H9 (cell line): ENCODE measurements around the gene DUSP16. TPM values are rescaled to one million over a fixed set of nuclear protein-coding genes. Genes with fewer than 3 reads are reported as not detected.

ENCODE experiments used
- DNase-seq: peaks from one replicate; pipeline ENCODE4 v3.0.0-alpha.2; 2017
- H2AFZ ChIP-seq: one replicate; pipeline ENCODE4 v1.6.1; 2013; ENCODE audit warnings: mild to moderate bottlenecking, low read length, control low read depth, moderate library complexity
- H2AK5ac ChIP-seq: 2 replicates; pipeline ENCODE4 v1.6.1; 2013; ENCODE audit warnings: low read length, control low read depth, mixed read lengths; ENCODE audit not compliant: insufficient read length
- H2BK120ac ChIP-seq: one replicate; pipeline ENCODE4 v1.6.1; 2013; ENCODE audit warnings: low read depth, mild to moderate bottlenecking, low read length, control low read depth, inconsistent platforms; ENCODE audit not compliant: poor library complexity, severe bottlenecking
- H2BK12ac ChIP-seq: 2 replicates; pipeline ENCODE4 v1.6.1; 2013; ENCODE audit warnings: low read length, control low read depth, mixed read lengths, low read depth; ENCODE audit not compliant: insufficient read length
- H2BK15ac ChIP-seq: 2 replicates; pipeline ENCODE4 v1.6.1; 2013; ENCODE audit warnings: low read depth, low read length, control low read depth
- H2BK20ac ChIP-seq: one replicate; pipeline ENCODE4 v1.6.1; 2013; ENCODE audit warnings: low read depth, mild to moderate bottlenecking, low read length, control low read depth, inconsistent platforms; ENCODE audit not compliant: poor library complexity, severe bottlenecking
- H2BK5ac ChIP-seq: 2 replicates; pipeline ENCODE4 v1.6.1; 2013; ENCODE audit warnings: low read length, control low read depth, mixed read lengths; ENCODE audit not compliant: insufficient read length
- H3K14ac ChIP-seq: 2 replicates; pipeline ENCODE4 v1.6.1; 2013; ENCODE audit warnings: low read length, control low read depth; ENCODE audit not compliant: insufficient read depth
- H3K18ac ChIP-seq: 2 replicates; pipeline ENCODE4 v1.6.1; 2013; ENCODE audit warnings: low read depth, mild to moderate bottlenecking, mixed read lengths, low read length, control low read depth; ENCODE audit not compliant: insufficient read length
- H3K23ac ChIP-seq: 2 replicates; pipeline ENCODE4 v1.6.1; 2013; ENCODE audit warnings: low read length, control low read depth, mixed read lengths, low read depth; ENCODE audit not compliant: insufficient read length
- H3K23me2 ChIP-seq: 2 replicates; pipeline ENCODE4 v1.6.1; 2013; ENCODE audit warnings: low read depth, mild to moderate bottlenecking, mixed read lengths, low read length, control low read depth; ENCODE audit not compliant: insufficient read length, poor library complexity, severe bottlenecking
- H3K27ac ChIP-seq: 2 replicates; pipeline ENCODE4 v1.5.1; 2013; ENCODE audit warnings: low read length, control low read depth, mixed read lengths, low read depth; ENCODE audit not compliant: insufficient read length
- H3K27me3 ChIP-seq: 2 replicates; pipeline ENCODE4 v1.6.1; 2013; ENCODE audit warnings: low read length, control low read depth, inconsistent platforms; ENCODE audit not compliant: insufficient read depth
- H3K4ac ChIP-seq: 2 replicates; pipeline ENCODE4 v1.6.1; 2013; ENCODE audit warnings: low read depth, mild to moderate bottlenecking, control low read depth, inconsistent platforms, low read length, moderate library complexity
- H3K4me1 ChIP-seq: 2 replicates; pipeline ENCODE4 v1.6.1; 2013; ENCODE audit warnings: low read length, control low read depth, inconsistent platforms; ENCODE audit not compliant: insufficient read depth
- H3K4me2 ChIP-seq: 2 replicates; pipeline ENCODE4 v1.6.1; 2013; ENCODE audit warnings: low read length, control low read depth, mixed read lengths; ENCODE audit not compliant: insufficient read length, insufficient read depth
- H3K56ac ChIP-seq: 2 replicates; pipeline ENCODE4 v1.6.1; 2013; ENCODE audit warnings: low read depth, mild to moderate bottlenecking, mixed read lengths, low read length, control low read depth; ENCODE audit not compliant: insufficient read length
- H3K79me1 ChIP-seq: 2 replicates; pipeline ENCODE4 v1.6.1; 2013; ENCODE audit warnings: low read depth, mild to moderate bottlenecking, moderate library complexity, low read length, control low read depth, inconsistent platforms; ENCODE audit not compliant: insufficient read depth, poor library complexity, severe bottlenecking
- H3K79me2 ChIP-seq: 2 replicates; pipeline ENCODE4 v1.6.1; 2013; ENCODE audit warnings: low read length, control low read depth, inconsistent platforms; ENCODE audit not compliant: insufficient read depth
- H3K9ac ChIP-seq: 2 replicates; pipeline ENCODE4 v1.6.1; 2013; ENCODE audit warnings: low read length, control low read depth, mixed read lengths; ENCODE audit not compliant: insufficient read length; ENCODE audit errors: extremely low read depth
- H3K9me3 ChIP-seq: one replicate; pipeline ENCODE4 v1.6.1; 2013; ENCODE audit warnings: low read depth, low read length, inconsistent platforms; ENCODE audit not compliant: control insufficient read depth
- H3T11ph ChIP-seq: one replicate; pipeline ENCODE4 v1.6.1; 2013; ENCODE audit warnings: mild to moderate bottlenecking, low read length, control low read depth, inconsistent platforms
- H4K20me1 ChIP-seq: one replicate; pipeline ENCODE4 v1.6.1; 2013; ENCODE audit not compliant: control insufficient read depth, insufficient read length, insufficient read depth
- H4K5ac ChIP-seq: 2 replicates; pipeline ENCODE4 v1.6.1; 2013; ENCODE audit warnings: low read depth, mild to moderate bottlenecking, mixed read lengths, low read length, control low read depth; ENCODE audit not compliant: insufficient read length
- H4K8ac ChIP-seq: replicated peaks from 2 replicates; pipeline ENCODE4 v1.6.1; 2013; ENCODE audit warnings: low read length, control low read depth, mixed read lengths, low read depth; ENCODE audit not compliant: insufficient read length
- H4K91ac ChIP-seq: 2 replicates; pipeline ENCODE4 v1.6.1; 2013; ENCODE audit warnings: low read depth, mild to moderate bottlenecking, moderate library complexity, mixed read lengths, low read length, control low read depth; ENCODE audit not compliant: insufficient read length
- H3K27ac Mint-ChIP-seq, 3 experiments: 2 replicates in 2 of 3; 3 replicates in 1 of 3; pipeline ENCODE4 v1.8.0; 2020 to 2021; ENCODE audit warnings: mixed read lengths in 3 of 3, mild to moderate bottlenecking in 1 of 3, moderate library complexity in 1 of 3
- H3K27me3 Mint-ChIP-seq: 2 replicates; pipeline ENCODE4 v1.8.0; 2021; ENCODE audit warnings: low read depth, mild to moderate bottlenecking, moderate library complexity, mixed read lengths
- H3K36me3 Mint-ChIP-seq, 3 experiments: 2 replicates in 2 of 3; 3 replicates in 1 of 3; pipeline ENCODE4 v1.8.0; 2020 to 2021; ENCODE audit warnings: low read depth in 3 of 3, mixed read lengths in 3 of 3; ENCODE audit not compliant: insufficient read depth in 1 of 3
- H3K4me1 Mint-ChIP-seq, 2 experiments: 2 replicates each; pipeline ENCODE4 v1.8.0; 2020; ENCODE audit warnings: mixed read lengths in 2 of 2
- H3K4me3 Mint-ChIP-seq, 2 experiments: 2 replicates in 1 of 2; 3 replicates in 1 of 2; pipeline ENCODE4 v1.8.0; 2020 to 2021; ENCODE audit warnings: mild to moderate bottlenecking in 2 of 2, mixed read lengths in 2 of 2, moderate library complexity in 1 of 2
- H3K9me3 Mint-ChIP-seq, 2 experiments: 2 replicates in 1 of 2; 3 replicates in 1 of 2; pipeline ENCODE4 v1.8.0; 2020; ENCODE audit warnings: mild to moderate bottlenecking in 2 of 2, mixed read lengths in 2 of 2, moderate library complexity in 1 of 2
- CTCF ChIP-seq: fragments of 200-600 bp; sonication (generic); conservative IDR thresholded peaks from 3 replicates; pipeline ENCODE4 v1.8.0; 2021; ENCODE audit warnings: antibody characterized with exemption, mild to moderate bottlenecking
- WGBS: extraction: QIAGEN DNeasy Blood & Tissue Kit; methylation state at CpG from one replicate; pipeline ENCODE4 v1.1.7; 2013; ENCODE audit warnings: missing lambda C conversion rate, low lambda C conversion rate, mixed read lengths; ENCODE audit not compliant: insufficient read length; ENCODE audit errors: extremely low coverage; 5-methylcytosine and 5-hydroxymethylcytosine counted together
- total RNA-seq: library from RNA; stranded (reverse); gene quantifications from 2 replicates; pipeline ENCODE4 v1.2.1, GENCODE V29; 2021

DUSP16 gene
- total RNA-seq, 1 experiment from 2014 or later = 64.0 TPM

- no peaks in the 10 kb centered on the region for H3K79me1 ChIP-seq
- H3K27ac ChIP-seq = no peak overlapping the region
- WGBS = no CpG with 5 or more reads among the region's 2 CpGs
- no peak overlapping the region for H4K91ac ChIP-seq
- no peaks in the 10 kb centered on the region for H3K23me2 ChIP-seq
- H2AK5ac ChIP-seq = no peak overlapping the region
- Mint-ChIP-seq H3K27ac (no peak overlapping the region), H3K4me3 (no peak overlapping the region), H3K9me3 (no peaks in the 10 kb centered on the region), H3K27me3 (no peaks in the 10 kb centered on the region), H3K4me1 (peaks cover 4 to 18% of the 10 kb centered on the region in 2 experiments; a peak in 3 of 4 replicates), H3K36me3 (peaks cover 33 to 69% (median 59%) of the 10 kb centered on the region in 3 experiments; a peak in 6 of 7 replicates)
- H3K27me3 ChIP-seq = no peaks in the 10 kb centered on the region
- no peak overlapping the region for H4K8ac ChIP-seq
- no peak overlapping the region for H3K56ac ChIP-seq
- no peaks in the 10 kb centered on the region for H3K4me1 ChIP-seq
- H3T11ph ChIP-seq = no peak overlapping the region
- no peak overlapping the region for H3K18ac ChIP-seq
- H2BK120ac ChIP-seq = no peak overlapping the region
- H3K9ac ChIP-seq = no peak overlapping the region
- DNase-seq = no peak
- H2AFZ ChIP-seq = no peak overlapping the region
- H3K9me3 ChIP-seq = no peaks in the 10 kb centered on the region
- no peak overlapping the region for H2BK12ac ChIP-seq
- no peaks in the 10 kb centered on the region for H3K79me2 ChIP-seq
- H3K23ac ChIP-seq = no peak overlapping the region
- H4K20me1 ChIP-seq = no peaks in the 10 kb centered on the region
- TF ChIP-seq CTCF = no peak
- no peak overlapping the region for H3K4me2 ChIP-seq
- H4K5ac ChIP-seq = no peak overlapping the region
- H2BK15ac ChIP-seq = no peak overlapping the region
- no peak overlapping the region for H2BK5ac ChIP-seq
- no peak overlapping the region for H2BK20ac ChIP-seq
- no peak overlapping the region for H3K14ac ChIP-seq
- no peak overlapping the region for H3K4ac ChIP-seq
Measured at GRCh38 chr12:12481631-12482030, 81.0 kb downstream of the DUSP16 start.
